ENCODE results near the gene CACNG4. TPM values are rescaled to one million over a fixed set of nuclear protein-coding genes. Genes with fewer than 3 reads are reported as not detected.

CACNG4 gene
- total and polyA plus RNA-seq, 12 donors: 0.11 to 2.4 (median 0.88) TPM; not detected in 4

- no peaks in the 10 kb centered on the region for H3K4me1 ChIP-seq (replicated peaks in 1 of 2)
- no peaks in the 10 kb centered on the region for H3K9me3 ChIP-seq (replicated peaks in 1 of 3)
- H3K27ac ChIP-seq: no peak overlapping the region
- H3K36me3 ChIP-seq (replicated peaks in 1 of 2): no peaks in the 10 kb centered on the region
- peak in 5 of 7 donors; percentile 35 to 64 (median 51) for DNase-seq
- no peaks in the 10 kb centered on the region for H3K27me3 ChIP-seq
- H3K4me3 ChIP-seq: no peak overlapping the region
- TF ChIP-seq POLR2A (IDR thresholded peaks at IDR 0.05) (no peak), CTCF (IDR thresholded peaks at IDR 0.05) (no peak)
- intact Hi-C loops (cut with DNase I): no loop called here
- WGBS, 4 donors: 59 to 81% (median 76%) methylated on average over 6 to 12 of the region's 12 CpGs
Observed at GRCh38 chr17:67027031-67027628, 62.6 kb downstream of the CACNG4 start.

- intact Hi-C loops (cut with DNase I): no loop called here
- no peak overlapping the region for H3K27ac ChIP-seq
- no peak for DNase-seq
- H3K4me3 ChIP-seq: no peak overlapping the region
- WGBS, 4 donors: 93 to 96% (median 94%) methylated on average over 21 of the region's 21 CpGs
- H3K4me1 ChIP-seq (replicated peaks in 1 of 2): no peaks in the 10 kb centered on the region
- TF ChIP-seq CTCF (IDR thresholded peaks at IDR 0.05) (no peak), POLR2A (IDR thresholded peaks at IDR 0.05) (no peak)
- no peaks in the 10 kb centered on the region for H3K9me3 ChIP-seq (replicated peaks in 1 of 3)
- H3K36me3 ChIP-seq (replicated peaks in 1 of 2): no peaks in the 10 kb centered on the region
- no peaks in the 10 kb centered on the region for H3K27me3 ChIP-seq
Observed at GRCh38 chr17:67030641-67031040, 66.1 kb downstream of the CACNG4 start.

- H3K27me3 ChIP-seq: no peaks in the 10 kb centered on the region
- intact Hi-C loops (cut with DNase I): no loop called here
- 93 to 95% (median 94%) methylated on average over 5 to 14 of the region's 14 CpGs for WGBS, 4 donors
Observed at GRCh38 chr17:67032382-67032781, 67.9 kb downstream of the CACNG4 start.

GRCh38 chr17:67032985-67033384 is 68.5 kb downstream of the CACNG4 start:
- no peaks in the 10 kb centered on the region for H3K27me3 ChIP-seq
- H3K4me3 ChIP-seq: no peak overlapping the region
- no peaks in the 10 kb centered on the region for H3K36me3 ChIP-seq (replicated peaks in 1 of 2)
- H3K4me1 ChIP-seq (replicated peaks in 1 of 2): no peaks in the 10 kb centered on the region
- intact Hi-C loops (cut with DNase I): no loop called here
- no peak for TF ChIP-seq POLR2A (IDR thresholded peaks at IDR 0.05)
- TF ChIP-seq CTCF (IDR thresholded peaks at IDR 0.05): no peak
- no peak overlapping the region for H3K27ac ChIP-seq
- H3K9me3 ChIP-seq (replicated peaks in 1 of 3): no peaks in the 10 kb centered on the region
- DNase-seq: no peak
- WGBS, 4 donors: 91 to 99% (median 94%) methylated on average over 13 of the region's 13 CpGs

More at GRCh38 chr17:67032382-67032781, 67.9 kb downstream of the CACNG4 start:
- TF ChIP-seq POLR2A (IDR thresholded peaks at IDR 0.05) (no peak), CTCF (IDR thresholded peaks at IDR 0.05) (no peak)
- DNase-seq: no peak
- Histone ChIP-seq H3K9me3 (replicated peaks in 1 of 3) (no peaks in the 10 kb centered on the region), H3K4me1 (replicated peaks in 1 of 2) (no peaks in the 10 kb centered on the region), H3K4me3 (no peak overlapping the region), H3K36me3 (replicated peaks in 1 of 2) (no peaks in the 10 kb centered on the region), H3K27ac (no peak overlapping the region)
